ENCODE data around the gene FRMD4B. TPM values are rescaled to one million over a fixed set of nuclear protein-coding genes. Genes with fewer than 3 reads are reported as not detected.

The FRMD4B gene
- polyA plus RNA-seq, 1 experiment: 0.09 TPM

- no peaks in the 10 kb centered on the region for H3K36me3 ChIP-seq (ENCODE audit: control insufficient read depth, insufficient read depth, low read length)
Observed at GRCh38 chr3:69321301-69322157, 64.4 kb downstream of the FRMD4B start.

GRCh38 chr3:69320871-69321271 is 65.0 kb downstream of the FRMD4B start:
- POLR2A ChIA-PET: no interaction called here
- CTCF ChIA-PET: interaction anchor here (1.1 to 1.8 kb wide), 3 partner anchors 11 to 159 kb away, joined by 3 to 8 read pairs (median 4); no protein-coding TSS in a partner anchor
- Histone ChIP-seq H3K36me3 (ENCODE audit: control insufficient read depth, insufficient read depth, low read length) (no peaks in the 10 kb centered on the region), H3K4me3 (ENCODE audit: low read depth, low read length) (no peak overlapping the region), H3K27me3 (ENCODE audit: control insufficient read depth, insufficient read depth, low read length) (no peaks in the 10 kb centered on the region)
- TF ChIP-seq, protein P1, sequence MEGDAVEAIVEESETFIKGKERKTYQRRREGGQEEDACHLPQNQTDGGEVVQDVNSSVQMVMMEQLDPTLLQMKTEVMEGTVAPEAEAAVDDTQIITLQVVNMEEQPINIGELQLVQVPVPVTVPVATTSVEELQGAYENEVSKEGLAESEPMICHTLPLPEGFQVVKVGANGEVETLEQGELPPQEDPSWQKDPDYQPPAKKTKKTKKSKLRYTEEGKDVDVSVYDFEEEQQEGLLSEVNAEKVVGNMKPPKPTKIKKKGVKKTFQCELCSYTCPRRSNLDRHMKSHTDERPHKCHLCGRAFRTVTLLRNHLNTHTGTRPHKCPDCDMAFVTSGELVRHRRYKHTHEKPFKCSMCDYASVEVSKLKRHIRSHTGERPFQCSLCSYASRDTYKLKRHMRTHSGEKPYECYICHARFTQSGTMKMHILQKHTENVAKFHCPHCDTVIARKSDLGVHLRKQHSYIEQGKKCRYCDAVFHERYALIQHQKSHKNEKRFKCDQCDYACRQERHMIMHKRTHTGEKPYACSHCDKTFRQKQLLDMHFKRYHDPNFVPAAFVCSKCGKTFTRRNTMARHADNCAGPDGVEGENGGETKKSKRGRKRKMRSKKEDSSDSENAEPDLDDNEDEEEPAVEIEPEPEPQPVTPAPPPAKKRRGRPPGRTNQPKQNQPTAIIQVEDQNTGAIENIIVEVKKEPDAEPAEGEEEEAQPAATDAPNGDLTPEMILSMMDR (IDR thresholded peaks at IDR 0.05; ENCODE audit: insufficient read depth, low read depth, low read length): no peak
- DNase-seq (ENCODE audit: low read depth): no peak

More at GRCh38 chr3:69321301-69322157, 64.4 kb downstream of the FRMD4B start:
- POLR2A ChIA-PET: no interaction called here
- DNase-seq (ENCODE audit: low read depth): no peak
- CTCF ChIA-PET: interaction anchor here (0.7 to 1.8 kb wide), 5 partner anchors 11 to 602 kb away, joined by 3 to 8 read pairs (median 3); no protein-coding TSS in a partner anchor
- Histone ChIP-seq H3K27me3 (ENCODE audit: control insufficient read depth, insufficient read depth, low read length) (no peaks in the 10 kb centered on the region), H3K4me3 (ENCODE audit: low read depth, low read length) (no peak overlapping the region)
- TF ChIP-seq, protein P1 (IDR thresholded peaks at IDR 0.05; ENCODE audit: insufficient read depth, low read depth, low read length): no peak

GRCh38 chr3:69319652-69320051 is 66.2 kb downstream of the FRMD4B start:
- TF ChIP-seq, protein P1 (IDR thresholded peaks at IDR 0.05; ENCODE audit: insufficient read depth, low read depth, low read length): no peak
- Histone ChIP-seq H3K4me3 (ENCODE audit: low read depth, low read length) (no peak overlapping the region), H3K36me3 (ENCODE audit: control insufficient read depth, insufficient read depth, low read length) (no peaks in the 10 kb centered on the region), H3K27me3 (ENCODE audit: control insufficient read depth, insufficient read depth, low read length) (no peaks in the 10 kb centered on the region)
- POLR2A ChIA-PET: no interaction called here
- CTCF ChIA-PET: interaction anchor here (1.6 kb wide), 1 partner anchor 9 kb away, joined by 4 read pairs; no protein-coding TSS in a partner anchor
- no peak for DNase-seq (ENCODE audit: low read depth)

- H3K27me3 ChIP-seq (ENCODE audit: control insufficient read depth, insufficient read depth, low read length): no peaks in the 10 kb centered on the region
- H3K4me3 ChIP-seq (ENCODE audit: low read depth, low read length): no peak overlapping the region
- ChIA-PET POLR2A (no interaction called here), CTCF (interaction anchor here (0.7 to 1.6 kb wide), 2 partner anchors 10 to 901 kb away, joined by 3 to 4 read pairs; no protein-coding TSS in a partner anchor)
- no peaks in the 10 kb centered on the region for H3K36me3 ChIP-seq (ENCODE audit: control insufficient read depth, insufficient read depth, low read length)
- no peak for DNase-seq (ENCODE audit: low read depth)
- TF ChIP-seq, protein P1 (IDR thresholded peaks at IDR 0.05; ENCODE audit: insufficient read depth, low read depth, low read length): no peak
Observed at GRCh38 chr3:69318410-69318809, 67.5 kb downstream of the FRMD4B start.

DNA sequence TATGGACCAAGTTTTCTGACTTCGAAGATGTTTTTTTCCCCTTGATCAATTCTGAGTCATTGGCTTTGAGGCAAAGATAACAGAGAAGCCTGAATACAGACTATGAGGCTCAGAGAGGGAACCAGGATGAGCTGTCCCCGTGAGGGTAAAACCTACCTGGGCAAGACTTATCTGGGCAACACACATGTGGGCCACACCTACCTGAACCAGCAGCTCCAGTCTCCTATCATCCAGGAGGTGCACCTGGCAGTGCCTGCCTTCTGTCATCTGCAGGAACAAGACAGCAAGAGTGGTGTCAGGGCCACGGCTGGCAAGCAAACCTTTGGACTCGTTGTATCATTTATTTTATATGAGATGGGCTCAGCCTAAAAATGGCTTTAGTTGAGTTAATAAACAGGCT is 72.6 kb downstream of the FRMD4B start:
- TF ChIP-seq, protein P1 (IDR thresholded peaks at IDR 0.05; ENCODE audit: insufficient read depth, low read depth, low read length): no peak
- ChIA-PET POLR2A (no interaction called here), CTCF (interaction anchor here (0.6 to 11.1 kb wide), 5 partner anchors 13 to 205 kb away, joined by 3 to 225 read pairs (median 5); no protein-coding TSS in a partner anchor)
- H3K4me3 ChIP-seq (ENCODE audit: low read depth, low read length): no peak overlapping the region
- DNase-seq (ENCODE audit: low read depth): no peak
- H3K36me3 ChIP-seq (ENCODE audit: control insufficient read depth, insufficient read depth, low read length): no peaks in the 10 kb centered on the region
- no peaks in the 10 kb centered on the region for H3K27me3 ChIP-seq (ENCODE audit: control insufficient read depth, insufficient read depth, low read length)

Data from BJ (cell line).